ENCODE results near the gene ATP9A. TPM values are rescaled to one million over a fixed set of nuclear protein-coding genes. Genes with fewer than 3 reads are reported as not detected.

ATP9A gene
- total RNA-seq, 2 experiments from 2014 or later = 0.11 to 0.19 TPM

DNA sequence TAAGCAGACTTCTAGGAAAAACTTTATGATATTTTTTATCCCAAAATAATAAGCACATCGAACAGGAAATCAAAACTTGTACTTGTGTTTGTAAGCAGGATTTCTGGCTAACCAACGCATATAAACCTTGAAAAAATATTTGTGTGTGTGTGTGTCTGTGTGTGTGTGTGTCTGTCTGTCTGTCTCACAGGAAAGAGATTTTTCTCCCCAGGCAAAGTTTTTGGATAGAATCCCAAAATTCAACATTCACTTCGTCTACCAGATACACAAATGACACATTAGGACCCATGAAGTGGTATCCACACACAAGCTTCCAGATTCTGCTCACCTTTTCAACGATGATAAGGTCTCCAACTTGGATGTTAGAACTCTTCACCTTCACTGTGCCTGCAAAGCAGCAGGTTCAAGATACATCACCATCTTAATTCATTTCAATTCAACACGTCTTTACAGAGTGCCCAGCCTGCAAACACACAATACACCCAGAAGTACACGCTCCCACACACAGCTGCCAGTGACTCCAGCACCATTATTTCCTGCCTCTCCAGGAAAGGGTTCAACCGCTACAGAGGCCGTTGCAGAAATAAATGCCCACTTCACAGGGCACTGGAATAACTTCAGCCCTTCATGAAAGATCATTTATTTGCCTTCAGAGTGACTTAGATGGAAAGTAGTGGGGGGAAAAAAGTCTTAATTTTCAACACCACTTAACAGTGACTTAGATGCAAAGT lies 70.9 kb downstream of the ATP9A start:
- Histone ChIP-seq H3K27ac (ENCODE audit: low read depth in 1 of 2, low read length in 2 of 2) (no peak overlapping the region), H3K36me3 (ENCODE audit: insufficient read depth, low read length) (no peaks in the 10 kb centered on the region), H3K4me1 (ENCODE audit: insufficient read depth, low read length) (no peaks in the 10 kb centered on the region), H3K4me3 (ENCODE audit: low read length) (no peak overlapping the region), H3K27me3 (ENCODE audit: control insufficient read depth in 1 of 2, insufficient read depth in 2 of 2, low read length in 2 of 2) (peaks cover 0 to 5% of the 10 kb centered on the region in 2 experiments), H3K9me3 (ENCODE audit: control insufficient read depth in 1 of 2, insufficient read depth in 1 of 2, low read length in 2 of 2) (no peaks in the 10 kb centered on the region)
- ChIA-PET POLR2A (no interaction called here), CTCF (no interaction called here)
- no peak overlapping the region for H3K4me3 Mint-ChIP-seq
- peaks cover 12% of the 10 kb centered on the region for H3K27me3 Mint-ChIP-seq
- H3K27ac Mint-ChIP-seq = no peak overlapping the region
- intact Hi-C loops (cut with DNase I, micrococcal nuclease) = no loop called here
- H3K9me3 Mint-ChIP-seq = no peaks in the 10 kb centered on the region
- no peaks in the 10 kb centered on the region for H3K36me3 Mint-ChIP-seq (ENCODE audit: low read depth)
- ATAC-seq (ENCODE audit: poor library complexity) = no peak
- TF ChIP-seq, protein P1, sequence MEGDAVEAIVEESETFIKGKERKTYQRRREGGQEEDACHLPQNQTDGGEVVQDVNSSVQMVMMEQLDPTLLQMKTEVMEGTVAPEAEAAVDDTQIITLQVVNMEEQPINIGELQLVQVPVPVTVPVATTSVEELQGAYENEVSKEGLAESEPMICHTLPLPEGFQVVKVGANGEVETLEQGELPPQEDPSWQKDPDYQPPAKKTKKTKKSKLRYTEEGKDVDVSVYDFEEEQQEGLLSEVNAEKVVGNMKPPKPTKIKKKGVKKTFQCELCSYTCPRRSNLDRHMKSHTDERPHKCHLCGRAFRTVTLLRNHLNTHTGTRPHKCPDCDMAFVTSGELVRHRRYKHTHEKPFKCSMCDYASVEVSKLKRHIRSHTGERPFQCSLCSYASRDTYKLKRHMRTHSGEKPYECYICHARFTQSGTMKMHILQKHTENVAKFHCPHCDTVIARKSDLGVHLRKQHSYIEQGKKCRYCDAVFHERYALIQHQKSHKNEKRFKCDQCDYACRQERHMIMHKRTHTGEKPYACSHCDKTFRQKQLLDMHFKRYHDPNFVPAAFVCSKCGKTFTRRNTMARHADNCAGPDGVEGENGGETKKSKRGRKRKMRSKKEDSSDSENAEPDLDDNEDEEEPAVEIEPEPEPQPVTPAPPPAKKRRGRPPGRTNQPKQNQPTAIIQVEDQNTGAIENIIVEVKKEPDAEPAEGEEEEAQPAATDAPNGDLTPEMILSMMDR (IDR thresholded peaks at IDR 0.05) = no peak
- no peak for DNase-seq
- H3K4me1 Mint-ChIP-seq (ENCODE audit: low read depth) = peaks cover 15% of the 10 kb centered on the region

DNA sequence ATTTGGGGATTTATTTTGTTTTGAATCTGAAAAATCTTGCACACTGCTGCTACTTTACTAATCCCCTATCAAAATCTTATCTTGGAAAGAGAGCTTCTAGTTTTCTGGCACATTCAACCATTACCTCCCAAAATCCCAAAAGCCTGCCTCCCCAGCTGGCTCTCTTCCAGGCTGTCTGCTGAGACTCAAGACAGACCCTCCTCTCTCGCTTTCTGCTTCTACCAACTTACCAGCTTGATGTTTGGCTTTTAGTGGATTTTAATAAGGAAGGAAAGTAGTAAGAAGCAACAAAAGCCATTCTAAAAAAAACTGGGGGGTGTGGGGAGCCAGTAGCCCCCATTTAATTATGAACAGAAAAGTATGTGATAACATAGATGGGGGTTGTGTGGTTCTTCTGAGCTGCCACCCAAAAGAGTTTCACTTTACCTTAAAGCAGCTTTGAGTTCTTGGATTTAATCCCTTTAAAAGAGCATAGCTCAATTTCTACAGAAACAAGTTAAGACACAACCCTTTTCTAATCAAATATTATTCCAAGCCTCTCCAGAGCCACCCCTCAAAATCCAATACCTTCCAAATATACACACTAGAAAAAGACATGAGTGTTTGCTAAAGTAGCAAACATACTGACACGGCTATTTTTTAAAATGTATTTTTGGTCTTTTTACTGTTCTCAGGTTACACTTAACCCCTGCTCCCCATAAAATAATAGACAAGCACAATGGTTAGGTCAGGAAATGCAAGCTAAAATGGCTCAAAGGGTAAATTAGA lies 71.7 kb downstream of the ATP9A start:
- Histone ChIP-seq H3K9me3 (ENCODE audit: control insufficient read depth in 1 of 2, insufficient read depth in 1 of 2, low read length in 2 of 2) (no peaks in the 10 kb centered on the region), H3K4me1 (ENCODE audit: insufficient read depth, low read length) (no peaks in the 10 kb centered on the region), H3K27me3 (ENCODE audit: control insufficient read depth in 1 of 2, insufficient read depth in 2 of 2, low read length in 2 of 2) (peaks cover 0 to 5% of the 10 kb centered on the region in 2 experiments), H3K27ac (ENCODE audit: low read depth in 1 of 2, low read length in 2 of 2) (no peak overlapping the region), H3K4me3 (ENCODE audit: low read length) (no peak overlapping the region), H3K36me3 (ENCODE audit: insufficient read depth, low read length) (no peaks in the 10 kb centered on the region)
- Mint-ChIP-seq H3K27ac (no peak overlapping the region), H3K4me3 (no peak overlapping the region), H3K4me1 (ENCODE audit: low read depth) (peaks cover 15% of the 10 kb centered on the region), H3K27me3 (peaks cover 19% of the 10 kb centered on the region), H3K36me3 (ENCODE audit: low read depth) (no peaks in the 10 kb centered on the region), H3K9me3 (no peaks in the 10 kb centered on the region)
- DNase-seq (no peak), ATAC-seq (ENCODE audit: poor library complexity) (no peak)
- intact Hi-C loops (cut with DNase I, micrococcal nuclease) = no loop called here
- TF ChIP-seq, protein P1 (IDR thresholded peaks at IDR 0.05) = no peak
- POLR2A ChIA-PET = no interaction called here
- CTCF ChIA-PET = no interaction called here

DNA sequence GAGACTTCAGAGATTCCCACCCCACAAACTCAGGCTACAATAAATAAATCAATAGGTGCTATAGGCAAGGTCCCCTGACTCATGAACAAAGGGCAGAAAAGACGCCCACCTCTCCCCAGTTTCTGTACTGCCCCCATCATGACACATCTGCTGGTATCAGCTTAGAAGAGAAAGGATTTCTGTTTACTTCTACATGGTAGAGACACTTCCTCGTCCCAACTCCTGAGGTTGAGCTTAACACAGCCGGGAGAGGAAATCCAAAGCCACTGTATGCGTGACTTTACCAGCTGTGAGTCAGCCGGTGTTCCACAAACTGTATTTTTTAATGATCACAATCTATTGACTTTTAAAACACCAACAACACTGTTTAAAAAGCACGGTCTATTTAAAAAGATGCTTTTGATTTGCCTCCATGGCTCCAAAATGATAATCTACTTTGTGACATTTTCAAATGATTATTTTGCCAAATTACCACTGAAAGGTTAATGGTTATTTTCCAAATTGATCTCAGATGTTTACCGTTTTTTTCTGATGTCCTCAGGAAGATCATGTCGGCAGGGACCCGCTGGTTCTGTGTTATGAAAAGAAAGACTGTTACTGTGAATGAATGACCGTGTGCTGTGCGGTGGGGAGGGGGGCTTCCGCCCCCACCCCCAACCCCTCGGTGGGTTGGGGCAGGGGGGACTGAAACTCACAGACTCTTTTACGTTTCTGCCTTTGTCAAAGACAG lies 72.5 kb downstream of the ATP9A start:
- Histone ChIP-seq H3K36me3 (ENCODE audit: insufficient read depth, low read length) (no peaks in the 10 kb centered on the region), H3K9me3 (ENCODE audit: control insufficient read depth in 1 of 2, insufficient read depth in 1 of 2, low read length in 2 of 2) (no peaks in the 10 kb centered on the region), H3K27ac (ENCODE audit: low read depth in 1 of 2, low read length in 2 of 2) (no peak overlapping the region), H3K27me3 (ENCODE audit: control insufficient read depth in 1 of 2, insufficient read depth in 2 of 2, low read length in 2 of 2) (peaks cover 0 to 5% of the 10 kb centered on the region in 2 experiments), H3K4me3 (ENCODE audit: low read length) (no peak overlapping the region), H3K4me1 (ENCODE audit: insufficient read depth, low read length) (no peaks in the 10 kb centered on the region)
- Mint-ChIP-seq H3K9me3 (no peaks in the 10 kb centered on the region), H3K27me3 (peaks cover 21% of the 10 kb centered on the region), H3K27ac (no peak overlapping the region), H3K4me1 (ENCODE audit: low read depth) (peaks cover 15% of the 10 kb centered on the region), H3K36me3 (ENCODE audit: low read depth) (no peaks in the 10 kb centered on the region), H3K4me3 (no peak overlapping the region)
- CTCF ChIA-PET = no interaction called here
- POLR2A ChIA-PET = no interaction called here
- ATAC-seq (ENCODE audit: poor library complexity) (no peak), DNase-seq (peak in 2 of 14 experiments; percentile 15 to 39)
- intact Hi-C loops (cut with DNase I, micrococcal nuclease) = no loop called here
- TF ChIP-seq, protein P1 (IDR thresholded peaks at IDR 0.05) = no peak

Measured in CD4-positive, alpha-beta T cell (primary cell).